NT2/D1 (cell line): ENCODE results near the gene SPATA13.

ENCODE experiments used
- SUZ12 ChIP-seq: IDR thresholded peaks from 2 replicates; pipeline ENCODE4 v1.6.1; 2011; ENCODE audit not compliant: insufficient read length, insufficient read depth; ENCODE audit errors: extremely low read depth
- YY1 ChIP-seq: IDR thresholded peaks from 2 replicates; pipeline ENCODE4 v1.6.1; 2011; ENCODE audit not compliant: insufficient read length, insufficient read depth
- ZNF274 ChIP-seq: IDR thresholded peaks from 2 replicates; pipeline ENCODE4 v1.6.1; 2011; ENCODE audit warnings: mild to moderate bottlenecking, low read depth, low read length

GRCh38 chr13:24180750-24181377, 20.3 kb downstream of the SPATA13 start:
- no peak for TF ChIP-seq ZNF274
- TF ChIP-seq SUZ12: no peak
- no peak for TF ChIP-seq YY1
